Endothelial cell of umbilical vein (primary cell): ENCODE results near the gene GCNT2. TPM values are rescaled to one million over a fixed set of nuclear protein-coding genes. Genes with fewer than 3 reads are reported as not detected.
"Not testable (repeated sequence)": the region's sequence is repeated elsewhere in the genome, so short reads cannot be mapped to it uniquely, and the experiment has no call there.

Source experiments
- BruUV-seq: library from RNA; stranded (reverse); fragments of 400-500 nt; replicated peaks from 2 replicates; lab custom pipeline; 2021; lab: Mats Ljungman, UMichigan
- CTCF ChIA-PET: fragments of 300-600, 350-600 bp; sonication (Branson Sonifier 250); formaldehyde crosslinking; loops from one replicate; lab custom pipeline; 2021; ENCODE audit warnings: antibody characterized with exemption, inconsistent platforms; lab: Charles Lee
- POLR2A ChIA-PET: fragments of 300-600, 350-600 bp; sonication (Branson Sonifier 250); formaldehyde crosslinking; loops from one replicate; lab custom pipeline; 2021; ENCODE audit warnings: antibody characterized with exemption, inconsistent platforms; lab: Charles Lee
- DNase-seq: peaks from one replicate; pipeline ENCODE4 v3.0.0-alpha.2; 2011; ENCODE audit warnings: low read depth, low spot score
- FAIRE-seq: peaks from 2 replicates; lab custom pipeline; 2011; peaks lifted over from hg19 to GRCh38; lab: Jason Lieb, UNC
- H2AFZ ChIP-seq: 2 replicates; pipeline ENCODE4 v1.6.0; 2012; ENCODE audit warnings: low read depth, low read length, control low read depth, inconsistent platforms
- H3K27ac ChIP-seq: 2 replicates; pipeline ENCODE4 v1.5.1; 2011; ENCODE audit warnings: low read depth, mild to moderate bottlenecking, control low read depth, low read length, moderate library complexity; ENCODE audit not compliant: insufficient read depth
- H3K27me3 ChIP-seq, 2 experiments: 2 replicates each; pipeline versions ENCODE4 v1.6.0 to v1.6.1; 2011; ENCODE audit warnings: low read length in 2 of 2, mixed read lengths in 1 of 2; ENCODE audit not compliant: control insufficient read depth in 2 of 2, insufficient read depth in 2 of 2
- H3K36me3 ChIP-seq, 2 experiments: 2 replicates in 1 of 2; 3 replicates in 1 of 2; pipeline ENCODE4 v1.5.1; 2011; ENCODE audit warnings: low read length in 2 of 2, mild to moderate bottlenecking in 1 of 2, moderate library complexity in 1 of 2; ENCODE audit not compliant: control insufficient read depth in 2 of 2, insufficient read depth in 2 of 2; ENCODE audit errors: extremely low read depth in 1 of 2
- H3K4me1 ChIP-seq: 3 replicates; pipeline ENCODE4 v1.5.1; 2011; ENCODE audit warnings: mild to moderate bottlenecking, low read length; ENCODE audit not compliant: control insufficient read depth, insufficient read depth; ENCODE audit errors: extremely low read depth
- H3K4me2 ChIP-seq: 2 replicates; pipeline ENCODE4 v1.6.1; 2011; ENCODE audit warnings: low read length, control low read depth, mixed read lengths; ENCODE audit not compliant: insufficient read depth
- H3K4me3 ChIP-seq, 3 experiments: fragments of 200-600 bp in 1 of 3; sonication (generic), shearing (Covaris generic) in 1 of 3; replicated peaks in 1 of 3; 2 replicates each; pipeline ENCODE4 v1.5.1; 2011 to 2016; ENCODE audit warnings: control low read depth in 3 of 3, low read length in 3 of 3, mild to moderate bottlenecking in 2 of 3, inconsistent platforms in 1 of 3, low read depth in 1 of 3, moderate library complexity in 1 of 3; ENCODE audit not compliant: insufficient read depth in 1 of 3
- H3K79me2 ChIP-seq: 2 replicates; pipeline ENCODE4 v1.6.0; 2012; ENCODE audit warnings: low read length, inconsistent platforms; ENCODE audit not compliant: control insufficient read depth, insufficient read depth
- H3K9ac ChIP-seq: replicated peaks from 2 replicates; pipeline ENCODE3; 2011; ENCODE audit warnings: low read length, control low read depth; ENCODE audit not compliant: insufficient read depth; ENCODE audit errors: extremely low read depth
- H3K9me1 ChIP-seq: replicated peaks from 3 replicates; pipeline ENCODE4 v1.6.0; 2011; ENCODE audit warnings: mild to moderate bottlenecking, low read length; ENCODE audit not compliant: control insufficient read depth, insufficient read depth; ENCODE audit errors: extremely low read depth
- H3K9me3 ChIP-seq: replicated peaks from 2 replicates; pipeline ENCODE4 v1.5.1; 2012; ENCODE audit warnings: low read length, inconsistent platforms; ENCODE audit not compliant: control insufficient read depth, insufficient read depth
- H4K20me1 ChIP-seq: replicated peaks from 2 replicates; pipeline ENCODE3; 2011; ENCODE audit warnings: mild to moderate bottlenecking, low read length; ENCODE audit not compliant: control insufficient read depth, insufficient read depth; ENCODE audit errors: extremely low read depth
- CTCF ChIP-seq, 2 donors: IDR thresholded peaks; 1 replicate in 1 of 2; 2 replicates in 1 of 2; pipeline ENCODE4 v1.5.1; 2011; ENCODE audit warnings: low read length in 2 of 2, mild to moderate bottlenecking in 2 of 2, moderate library complexity in 2 of 2, control low read depth in 1 of 2, inconsistent platforms in 1 of 2, low read depth in 1 of 2; ENCODE audit not compliant: insufficient read depth in 1 of 2; ENCODE audit errors: extremely low read depth in 1 of 2
- EZH2 ChIP-seq: IDR thresholded peaks from 2 replicates; pipeline ENCODE4 v1.6.1; 2012; ENCODE audit warnings: borderline replicate concordance, low read depth, mild to moderate bottlenecking, moderate library complexity, low read length, inconsistent platforms; ENCODE audit not compliant: severe bottlenecking
- FOS ChIP-seq: IDR thresholded peaks from 2 replicates; pipeline ENCODE4 v1.6.1; 2011; ENCODE audit warnings: mild to moderate bottlenecking, low read length, moderate library complexity, borderline replicate concordance; ENCODE audit not compliant: insufficient read depth
- GATA2 ChIP-seq: IDR thresholded peaks from 2 replicates; pipeline ENCODE4 v1.7.0; 2011; ENCODE audit warnings: low read depth, mild to moderate bottlenecking, moderate library complexity, mixed read lengths, low read length; ENCODE audit not compliant: insufficient read length, insufficient read depth
- JUN ChIP-seq: IDR thresholded peaks from 2 replicates; pipeline ENCODE4 v1.6.1; 2011; ENCODE audit warnings: borderline replicate concordance, low read depth; ENCODE audit not compliant: insufficient read length, insufficient read depth
- MAX ChIP-seq: IDR thresholded peaks from 2 replicates; pipeline ENCODE4 v1.6.1; 2011; ENCODE audit not compliant: insufficient read depth, insufficient read length
- MYC ChIP-seq: IDR thresholded peaks from one replicate; pipeline ENCODE4 v1.6.1; 2011; ENCODE audit warnings: mild to moderate bottlenecking, low read depth, low read length
- POLR2A ChIP-seq: IDR thresholded peaks from 2 replicates; pipeline ENCODE4 v1.6.1; 2012; ENCODE audit warnings: low read depth, mild to moderate bottlenecking, control low read depth, low read length
- POLR2AphosphoS5 ChIP-seq: IDR thresholded peaks from 2 replicates; pipeline ENCODE4 v1.6.1; 2012; ENCODE audit warnings: low read depth, mild to moderate bottlenecking, control low read depth, low read length, moderate library complexity; ENCODE audit not compliant: insufficient read depth
- dilution Hi-C: fragments of 300-500 bp; cut with MboI; formaldehyde crosslinking; loops from one replicate; pipeline ENCODE4 v1.15.0; 2019; ENCODE audit warnings: low sequenced_read_pairs; ENCODE audit not compliant: extremely low pct_ligation_motif_present
- intact Hi-C: fragments of 100-400 bp; cut with micrococcal nuclease; formaldehyde crosslinking; loops from one replicate; pipeline ENCODE4 v1.10.0; 2022
- polyA plus RNA-seq, 4 experiments: library from polyadenylated mRNA; depleted of rRNA in 3 of 4; stranded (reverse) in 3 of 4; unstranded in 1 of 4; fragments of >200 nt; gene quantifications; 2 replicates each; pipeline versions ENCODE4 v1.2.1 to v1.2.3, GENCODE V29; 2011 to 2012; ENCODE audit warnings: missing spikeins in 1 of 4
- total RNA-seq: library from RNA; stranded (reverse); gene quantifications from 2 replicates; pipeline ENCODE4 v1.2.3, GENCODE V29; 2021

Gene GCNT2
- total and polyA plus RNA-seq, 2 donors (not counting 3 experiments of a cell fraction or from before 2014, with no cell fraction given), result 3.8 to 10.9 TPM

DNA sequence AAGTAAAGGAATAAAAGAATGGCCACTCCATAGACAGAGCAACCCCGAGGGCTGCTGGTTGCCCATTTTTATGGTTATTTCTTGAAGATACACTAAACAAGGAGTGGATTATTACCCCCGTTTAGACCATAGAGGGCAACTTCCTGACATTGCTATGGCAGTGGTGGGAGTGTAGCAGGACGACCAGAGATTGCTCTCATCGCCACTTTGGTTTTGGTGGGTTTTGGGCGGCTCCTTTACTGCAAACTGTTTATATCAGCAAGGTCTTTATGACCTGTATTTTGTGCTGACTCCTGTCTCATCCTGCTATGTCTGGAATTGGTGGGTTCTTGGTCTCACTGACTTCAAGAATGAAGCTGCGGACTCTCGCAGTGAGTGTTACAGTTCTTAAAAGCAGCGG, 94.5 kb downstream of the GCNT2 start:
- Histone ChIP-seq H3K27ac (no peak overlapping the region), H3K9me1 (no peaks in the 10 kb centered on the region), H3K9ac (no peak overlapping the region), H3K4me1 (no peaks in the 10 kb centered on the region), H3K9me3 (no peaks in the 10 kb centered on the region), H3K27me3 (no peaks in the 10 kb centered on the region), H3K79me2 (no peaks in the 10 kb centered on the region), H3K36me3 (no peaks in the 10 kb centered on the region), H3K4me3 (no peak overlapping the region), H3K4me2 (no peak overlapping the region), H2AFZ (no peak overlapping the region), H4K20me1 (no peaks in the 10 kb centered on the region)
- ChIA-PET POLR2A (no interaction called here), CTCF (no interaction called here)
- FAIRE-seq, result no peak
- TF ChIP-seq MAX (no peak), GATA2 (no peak), CTCF (IDR thresholded peaks at IDR 0.05; ENCODE audit: extremely low read depth in 1 of 2, insufficient read depth in 1 of 2, low read depth in 1 of 2, low read length in 2 of 2) (no peak), JUN (no peak), FOS (no peak), POLR2A (no peak), POLR2AphosphoS5 (no peak), MYC (no peak), EZH2 (no peak)
- intact Hi-C loops, result no loop called here
- BruUV-seq, result no TSS peak
- no peak for DNase-seq
- dilution Hi-C loops, result no loop called here

DNA sequence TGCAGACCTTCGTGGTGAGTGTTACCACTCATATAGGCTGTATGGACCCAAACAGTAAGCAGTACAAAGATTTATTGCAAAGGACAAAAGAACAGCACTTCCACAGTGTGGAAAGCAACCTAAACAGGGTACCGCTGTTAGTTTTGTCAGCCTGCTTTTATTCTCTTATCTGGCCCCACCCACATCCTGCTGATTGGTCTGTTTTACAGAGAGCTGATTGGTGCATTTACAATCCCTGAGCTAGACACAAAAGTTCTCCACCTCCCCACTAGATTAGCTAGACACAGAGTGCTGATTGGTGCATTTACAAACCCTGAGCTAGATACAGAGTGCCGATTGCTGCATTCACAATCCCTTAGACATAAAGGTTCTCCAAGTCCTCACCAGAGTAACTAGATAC, 95.1 kb downstream of the GCNT2 start:
- CTCF ChIA-PET, H3K4me3 ChIP-seq, dilution Hi-C loops, H3K9me1 ChIP-seq, H2AFZ ChIP-seq, H3K4me2 ChIP-seq, POLR2A ChIA-PET, H3K27me3 ChIP-seq, intact Hi-C loops, DNase-seq, FAIRE-seq, H3K9me3 ChIP-seq, H3K79me2 ChIP-seq, H3K27ac ChIP-seq, H3K36me3 ChIP-seq, H3K9ac ChIP-seq, H3K4me1 ChIP-seq, H4K20me1 ChIP-seq, BruUV-seq: not testable (repeated sequence)
